GM19193 (cell line): ENCODE results near the gene KRTAP29-1.

Experiments used
- POLR2A ChIP-seq: IDR thresholded peaks from 4 replicates; pipeline ENCODE4 v1.6.1; 2011; ENCODE audit not compliant: insufficient read depth, insufficient read length; ENCODE audit errors: extremely low read depth

Gene KRTAP29-1

GRCh38 chr17:41333836-41334235 lies 31.2 kb upstream of the KRTAP29-1 start:
- no peak for TF ChIP-seq POLR2A

DNA sequence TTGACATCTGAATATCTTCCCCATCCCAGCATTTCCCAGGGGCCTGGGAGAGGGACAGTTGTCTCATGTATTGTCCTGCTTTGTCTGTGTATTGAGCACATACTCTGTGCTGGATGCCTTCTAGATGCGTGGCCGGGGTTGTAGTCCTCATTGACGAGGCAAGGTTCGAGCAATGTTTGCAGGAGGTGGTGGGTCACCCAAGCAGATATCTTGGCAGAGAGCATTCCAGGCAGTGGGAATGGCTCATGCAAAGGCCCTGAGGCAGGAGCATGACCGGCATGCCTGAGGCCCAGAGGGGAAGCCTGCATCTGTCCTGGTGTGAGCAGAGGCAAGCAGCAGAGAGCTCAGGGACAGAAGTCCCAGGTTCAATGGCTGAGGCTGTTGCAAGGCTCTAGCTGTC lies 30.4 kb upstream of the KRTAP29-1 start:
- no peak for TF ChIP-seq POLR2A

- no peak for TF ChIP-seq POLR2A
Measured at GRCh38 chr17:41332239-41332638, 29.6 kb upstream of the KRTAP29-1 start.

GRCh38 chr17:41331606-41332005 lies 29.0 kb upstream of the KRTAP29-1 start:
- TF ChIP-seq POLR2A, result no peak

- TF ChIP-seq POLR2A, result no peak
Measured at GRCh38 chr17:41329279-41329948, 26.8 kb upstream of the KRTAP29-1 start.

DNA sequence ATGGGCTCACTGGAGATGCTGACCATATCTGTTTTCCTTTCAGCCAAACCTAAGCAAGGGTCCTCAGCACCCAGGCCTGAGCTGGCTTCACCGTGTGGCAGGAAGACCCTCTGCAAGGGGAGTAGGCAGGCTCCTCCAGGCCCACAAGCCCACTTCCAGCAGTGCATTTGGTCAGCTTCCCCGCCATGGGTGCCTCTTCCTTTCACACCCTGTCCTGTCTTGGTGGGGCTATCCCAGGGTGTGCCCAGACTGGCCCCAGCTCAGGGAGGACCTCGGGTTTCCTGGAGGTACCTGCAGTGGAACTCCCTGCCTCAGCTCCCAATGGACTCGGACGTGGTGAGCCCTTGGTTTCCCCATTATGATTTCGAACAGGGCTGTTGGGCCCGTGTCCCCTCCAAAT lies 25.6 kb upstream of the KRTAP29-1 start:
- no peak for TF ChIP-seq POLR2A

DNA sequence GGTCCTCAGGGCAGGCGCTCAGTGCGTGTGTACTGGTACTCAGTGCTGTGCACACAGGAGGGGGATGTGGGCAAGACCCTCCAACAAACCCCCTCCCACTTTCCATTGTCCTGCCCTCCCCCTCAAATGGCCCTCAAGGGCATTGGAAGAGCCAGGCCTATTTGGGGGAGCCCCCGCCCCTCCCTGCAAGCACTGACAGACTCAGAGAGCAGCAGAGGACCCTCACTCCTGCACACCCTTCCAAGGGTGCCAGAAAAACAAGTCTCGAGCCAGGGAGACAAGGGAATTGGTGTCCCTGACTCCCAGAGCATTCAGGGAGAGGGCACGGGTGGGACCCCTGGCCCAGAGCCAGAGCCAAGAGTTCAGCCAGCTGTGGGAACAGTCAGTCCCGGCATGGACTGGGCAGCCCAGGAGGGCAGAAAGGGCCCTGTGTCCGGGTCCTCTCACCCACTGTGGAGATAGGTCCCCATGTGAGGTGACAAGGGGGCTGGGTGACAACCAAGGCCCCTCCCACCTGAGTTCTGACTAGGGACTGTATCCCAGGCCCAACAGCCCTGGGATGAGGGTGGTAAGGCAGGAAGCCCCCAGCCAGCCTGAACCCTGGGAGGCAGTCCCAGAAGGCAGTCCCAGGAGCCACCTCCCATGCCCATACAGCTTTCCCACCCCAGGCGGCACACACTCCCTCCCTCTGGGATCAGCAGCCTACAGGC lies 24.9 kb upstream of the KRTAP29-1 start:
- no peak for TF ChIP-seq POLR2A

DNA sequence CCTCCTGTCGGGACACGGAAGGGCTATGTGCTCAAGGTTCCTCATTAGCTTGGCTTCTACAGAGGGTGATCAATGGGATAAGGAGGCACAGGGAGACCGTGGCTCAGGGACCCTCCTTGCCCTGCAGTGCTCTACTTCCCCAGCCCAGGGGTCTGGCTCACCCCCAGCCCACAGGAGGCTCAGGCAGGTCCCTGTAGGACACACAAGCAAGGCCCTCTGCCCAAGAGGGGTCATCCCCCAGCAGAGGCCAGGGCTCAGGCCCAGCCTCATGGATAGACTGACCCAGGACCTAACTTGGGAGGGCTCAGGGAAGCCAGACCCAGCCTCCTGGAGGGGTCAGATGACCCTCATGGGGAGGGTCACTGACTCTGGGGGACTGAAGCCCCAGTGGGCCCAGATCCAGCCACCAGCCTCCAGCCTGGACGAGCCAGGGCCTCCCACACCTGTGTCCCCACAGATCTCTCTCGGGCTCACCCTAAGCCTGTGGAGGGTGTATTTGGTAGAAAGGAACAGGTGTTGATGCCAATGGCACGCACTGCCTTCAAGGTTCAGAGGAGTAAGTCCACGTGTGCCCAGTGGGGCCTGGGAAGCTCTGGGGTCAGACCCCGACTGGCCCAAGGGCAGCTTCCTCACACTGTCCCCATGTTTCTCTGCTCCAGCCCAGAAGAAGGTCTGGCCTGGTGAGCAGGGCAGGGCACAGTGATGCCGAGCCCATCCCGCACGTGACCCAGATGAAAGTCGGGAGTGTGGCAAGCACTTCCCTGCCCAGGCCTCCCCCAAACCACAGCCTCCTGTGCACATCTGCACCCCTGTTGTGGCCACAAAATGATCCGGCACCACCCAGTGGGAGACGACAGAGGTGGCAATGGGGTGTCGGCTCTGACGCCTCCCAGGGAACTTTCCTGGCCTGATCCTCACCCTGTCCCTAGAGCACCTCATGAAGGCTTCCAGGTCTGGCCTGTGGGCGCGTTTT lies 23.8 kb upstream of the KRTAP29-1 start:
- no peak for TF ChIP-seq POLR2A

- no peak for TF ChIP-seq POLR2A
Measured at GRCh38 chr17:41325611-41326010, 23.0 kb upstream of the KRTAP29-1 start.

DNA sequence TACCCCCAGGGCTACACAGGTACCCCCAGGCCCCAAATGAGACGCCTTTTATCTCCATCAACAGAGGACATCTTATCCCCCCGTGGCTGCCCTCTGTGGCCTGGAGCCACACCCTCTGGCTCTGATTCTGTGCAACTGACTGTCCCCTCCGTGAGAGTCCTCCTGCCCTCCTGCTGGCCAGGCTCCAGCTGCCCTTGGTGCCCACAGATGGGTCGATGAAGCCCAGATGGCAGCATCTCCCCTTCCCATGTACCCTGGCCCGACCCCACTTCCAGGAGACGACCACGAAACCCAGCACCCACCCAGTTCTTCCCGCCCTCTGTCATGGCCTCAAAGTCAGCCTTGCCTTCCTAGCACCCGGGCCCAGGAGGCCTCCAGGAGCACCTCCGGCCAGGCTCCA lies 22.5 kb upstream of the KRTAP29-1 start:
- no peak for TF ChIP-seq POLR2A

- no peak for TF ChIP-seq POLR2A
Measured at GRCh38 chr17:41324180-41325075, 21.8 kb upstream of the KRTAP29-1 start.

DNA sequence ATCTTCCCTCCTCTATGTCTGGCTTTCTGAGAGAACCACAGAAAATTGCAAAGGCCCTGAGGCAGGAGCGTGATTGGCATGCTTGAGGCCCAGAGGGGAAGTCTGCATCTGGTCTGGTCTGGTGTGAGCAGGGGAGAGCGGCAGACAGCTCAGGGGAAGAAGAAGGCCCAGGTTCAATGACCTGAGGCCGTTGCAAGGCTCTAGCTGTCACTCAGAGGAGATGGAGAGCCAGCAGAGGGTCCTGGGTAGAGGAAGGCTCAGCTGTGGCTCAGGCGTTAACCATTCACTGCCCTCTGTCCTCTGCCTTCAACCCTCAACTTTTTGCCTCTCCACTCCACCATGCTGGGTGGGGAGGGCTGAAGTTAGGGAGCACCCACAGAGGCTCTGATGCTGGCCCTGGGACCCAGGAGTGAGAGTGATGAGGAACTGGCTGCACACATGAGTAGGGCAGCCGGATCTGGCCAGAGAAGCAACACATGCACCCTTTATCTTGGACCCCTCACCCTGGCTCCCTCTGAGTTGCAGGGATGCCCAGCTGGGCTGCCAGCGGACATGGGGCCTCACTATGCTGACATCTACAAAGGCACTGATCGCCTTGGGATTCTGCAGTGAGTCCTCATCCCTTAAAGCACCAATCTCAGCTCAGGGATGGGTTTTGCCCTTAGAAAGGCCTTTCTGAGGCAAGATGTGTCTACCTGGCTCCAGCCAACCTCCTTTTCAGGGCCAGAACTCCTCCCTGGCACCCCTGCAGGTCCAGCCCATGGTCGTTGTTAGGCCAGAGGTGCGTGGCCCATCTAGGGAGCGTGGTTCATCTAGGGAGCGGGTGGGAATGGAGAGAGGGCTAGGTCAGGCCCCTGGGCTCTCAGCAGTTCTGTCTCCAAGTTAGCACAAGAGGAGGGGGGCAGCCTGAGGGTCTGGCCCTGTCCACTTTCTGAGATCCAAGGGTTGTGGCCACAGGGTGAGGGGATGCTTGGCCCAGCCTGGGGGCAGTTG lies 20.5 kb upstream of the KRTAP29-1 start:
- TF ChIP-seq POLR2A, result no peak
